ENCODE measurements around the gene RAD9B. TPM values are rescaled to one million over a fixed set of nuclear protein-coding genes. Genes with fewer than 3 reads are reported as not detected.
A peak's percentile ranks its signal among the peaks of the same experiment; 100 is the strongest.

RAD9B gene
- total and polyA plus RNA-seq, 2 experiments from 2014 or later: 0.13 to 0.23 TPM

DNA sequence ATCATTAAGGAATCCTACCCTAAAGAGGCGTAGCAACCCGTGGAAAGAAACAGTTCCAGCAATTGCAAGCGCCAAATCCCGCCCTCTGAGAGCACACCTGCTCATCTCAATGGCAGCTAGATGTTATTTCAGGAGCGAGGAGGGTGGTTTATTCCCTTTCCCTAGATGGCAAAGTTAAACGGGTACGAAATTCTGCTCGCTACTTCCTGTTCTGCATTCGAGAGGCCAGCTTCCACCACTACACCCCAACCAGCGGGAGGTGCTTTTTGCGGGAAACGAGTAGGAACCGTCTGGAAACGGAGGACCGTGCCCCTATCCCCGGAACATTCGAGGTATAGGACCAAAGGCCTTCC, 756 bp upstream of the RAD9B start:
- Histone ChIP-seq H3K27me3 (no peaks in the 10 kb centered on the region), H3K4me1 (ENCODE audit: insufficient read depth) (peaks cover 11% of the 10 kb centered on the region), H3K27ac (peak overlapping the region; percentile 84), H3K9me3 (ENCODE audit: low read depth) (no peaks in the 10 kb centered on the region), H3K79me2 (peaks cover 48% of the 10 kb centered on the region), H3K4me3 (peak overlapping the region; percentile 50), H2AFZ (peak overlapping the region; percentile 46), H3K36me3 (replicated peaks; ENCODE audit: insufficient read depth, low read depth) (no peaks in the 10 kb centered on the region), H4K20me1 (ENCODE audit: insufficient read depth, poor library complexity, severe bottlenecking) (peaks cover 17% of the 10 kb centered on the region), H3K4me2 (peak overlapping the region; percentile 93), H3K9me2 (replicated peaks; ENCODE audit: insufficient read depth) (no peaks in the 10 kb centered on the region)
- WGBS (ENCODE audit: low lambda C conversion rate, missing lambda C conversion rate): under 1% methylated on average over 17 of the region's 17 CpGs
- TF ChIP-seq, protein P1, sequence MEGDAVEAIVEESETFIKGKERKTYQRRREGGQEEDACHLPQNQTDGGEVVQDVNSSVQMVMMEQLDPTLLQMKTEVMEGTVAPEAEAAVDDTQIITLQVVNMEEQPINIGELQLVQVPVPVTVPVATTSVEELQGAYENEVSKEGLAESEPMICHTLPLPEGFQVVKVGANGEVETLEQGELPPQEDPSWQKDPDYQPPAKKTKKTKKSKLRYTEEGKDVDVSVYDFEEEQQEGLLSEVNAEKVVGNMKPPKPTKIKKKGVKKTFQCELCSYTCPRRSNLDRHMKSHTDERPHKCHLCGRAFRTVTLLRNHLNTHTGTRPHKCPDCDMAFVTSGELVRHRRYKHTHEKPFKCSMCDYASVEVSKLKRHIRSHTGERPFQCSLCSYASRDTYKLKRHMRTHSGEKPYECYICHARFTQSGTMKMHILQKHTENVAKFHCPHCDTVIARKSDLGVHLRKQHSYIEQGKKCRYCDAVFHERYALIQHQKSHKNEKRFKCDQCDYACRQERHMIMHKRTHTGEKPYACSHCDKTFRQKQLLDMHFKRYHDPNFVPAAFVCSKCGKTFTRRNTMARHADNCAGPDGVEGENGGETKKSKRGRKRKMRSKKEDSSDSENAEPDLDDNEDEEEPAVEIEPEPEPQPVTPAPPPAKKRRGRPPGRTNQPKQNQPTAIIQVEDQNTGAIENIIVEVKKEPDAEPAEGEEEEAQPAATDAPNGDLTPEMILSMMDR (IDR thresholded peaks at IDR 0.05; ENCODE audit: poor library complexity): no peak
- no peak for TF ChIP-seq EZH2phosphoT487 (IDR thresholded peaks at IDR 0.05; ENCODE audit: low read depth, severe bottlenecking, unreplicated experiment)
- DNase-seq (ENCODE audit: low spot score): peak; percentile 67

DNA sequence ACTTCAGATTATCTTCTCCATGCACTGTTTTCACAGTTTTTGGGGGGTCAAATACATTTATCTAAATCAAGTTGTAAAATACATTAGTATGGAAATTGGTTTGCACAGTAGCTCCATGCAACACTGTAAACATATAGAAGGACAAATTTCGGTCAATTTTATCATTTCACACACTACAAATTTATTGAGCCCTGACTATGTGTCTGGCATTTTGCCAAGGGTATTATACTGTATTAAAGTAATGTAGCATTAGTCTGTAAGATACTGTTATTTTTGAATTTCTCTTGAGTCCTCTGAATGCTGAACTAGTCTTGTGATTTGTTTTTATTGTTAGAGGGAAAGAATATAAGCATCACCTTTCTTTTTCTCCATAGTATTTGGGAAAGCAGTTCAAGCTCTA, 1.3 kb downstream of the RAD9B start:
- Histone ChIP-seq H3K4me3 (no peak overlapping the region), H2AFZ (no peak overlapping the region), H3K4me1 (ENCODE audit: insufficient read depth) (peaks cover 11% of the 10 kb centered on the region), H3K9me2 (replicated peaks; ENCODE audit: insufficient read depth) (no peaks in the 10 kb centered on the region), H3K27ac (no peak overlapping the region), H3K27me3 (no peaks in the 10 kb centered on the region), H4K20me1 (ENCODE audit: insufficient read depth, poor library complexity, severe bottlenecking) (peaks cover 9% of the 10 kb centered on the region), H3K36me3 (replicated peaks; ENCODE audit: insufficient read depth, low read depth) (no peaks in the 10 kb centered on the region), H3K4me2 (no peak overlapping the region), H3K79me2 (peaks cover 29% of the 10 kb centered on the region), H3K9me3 (ENCODE audit: low read depth) (no peaks in the 10 kb centered on the region)
- WGBS (ENCODE audit: low lambda C conversion rate, missing lambda C conversion rate): 82% methylated on average over 1 of the region's 1 CpG
- TF ChIP-seq, protein P1 (IDR thresholded peaks at IDR 0.05; ENCODE audit: poor library complexity): no peak
- TF ChIP-seq EZH2 (IDR thresholded peaks at IDR 0.05; ENCODE audit: borderline replicate concordance) (no peak), EZH2phosphoT487 (IDR thresholded peaks at IDR 0.05; ENCODE audit: low read depth, severe bottlenecking, unreplicated experiment) (no peak)
- DNase-seq (ENCODE audit: low spot score): no peak

DNA sequence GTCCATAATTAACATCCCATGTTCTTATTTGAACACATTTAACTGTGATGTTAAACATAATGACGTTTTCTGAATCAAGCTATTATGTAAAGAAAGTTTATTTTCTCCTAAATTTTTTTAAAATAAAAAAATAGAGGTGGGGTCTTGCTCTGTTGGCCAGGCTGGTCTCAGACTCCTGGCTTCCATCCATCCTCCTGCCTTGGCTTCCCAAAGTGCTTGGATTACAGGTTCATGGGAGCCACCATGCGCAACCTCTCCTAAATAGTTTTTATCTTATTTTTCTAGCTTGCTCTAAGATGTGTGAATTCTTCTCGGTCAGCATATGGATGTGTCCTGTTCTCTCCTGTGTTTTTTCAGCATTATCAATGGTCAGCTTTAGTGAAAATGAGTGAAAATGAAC, 3.2 kb downstream of the RAD9B start:
- TF ChIP-seq, protein P1 (IDR thresholded peaks at IDR 0.05; ENCODE audit: poor library complexity): no peak
- DNase-seq (ENCODE audit: low spot score): no peak
- Histone ChIP-seq H3K27ac (no peak overlapping the region), H3K9me3 (ENCODE audit: low read depth) (no peaks in the 10 kb centered on the region), H3K9me2 (replicated peaks; ENCODE audit: insufficient read depth) (no peaks in the 10 kb centered on the region), H3K4me1 (ENCODE audit: insufficient read depth) (peaks cover 5% of the 10 kb centered on the region), H3K36me3 (replicated peaks; ENCODE audit: insufficient read depth, low read depth) (no peaks in the 10 kb centered on the region), H3K4me2 (no peak overlapping the region), H3K27me3 (no peaks in the 10 kb centered on the region), H2AFZ (no peak overlapping the region), H3K4me3 (no peak overlapping the region), H4K20me1 (ENCODE audit: insufficient read depth, poor library complexity, severe bottlenecking) (no peaks in the 10 kb centered on the region), H3K79me2 (peaks cover 10% of the 10 kb centered on the region)
- WGBS (ENCODE audit: low lambda C conversion rate, missing lambda C conversion rate): 75% methylated on average over 3 of the region's 3 CpGs

DNA sequence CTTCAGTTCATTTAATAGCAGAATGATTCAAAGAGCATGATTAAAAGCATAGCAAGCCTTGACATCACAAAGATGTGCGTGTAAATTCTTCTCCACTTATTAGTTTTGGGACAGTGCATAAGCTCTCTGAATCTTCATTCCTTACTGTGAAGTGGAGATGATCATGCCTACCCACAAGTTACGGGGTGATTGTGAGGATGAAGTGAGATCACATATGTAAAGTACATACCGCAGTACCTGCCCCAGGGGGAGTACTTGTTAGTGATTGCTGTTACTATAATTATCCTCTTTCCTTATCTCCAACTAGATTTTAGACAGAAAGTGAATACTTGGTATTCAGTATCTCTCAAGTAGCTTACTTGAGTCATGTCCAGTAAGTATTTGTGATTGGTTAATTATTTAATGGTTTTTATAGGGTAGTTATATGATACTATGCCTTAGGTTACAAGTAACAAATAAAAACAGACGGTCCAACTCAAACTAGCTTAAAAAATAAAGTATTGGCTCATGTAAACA, 6.0 kb downstream of the RAD9B start:
- Histone ChIP-seq H3K79me2 (no peaks in the 10 kb centered on the region), H3K27ac (no peak overlapping the region), H3K4me2 (no peak overlapping the region), H3K27me3 (no peaks in the 10 kb centered on the region), H3K4me3 (no peak overlapping the region), H3K9me2 (replicated peaks; ENCODE audit: insufficient read depth) (no peaks in the 10 kb centered on the region), H3K36me3 (replicated peaks; ENCODE audit: insufficient read depth, low read depth) (no peaks in the 10 kb centered on the region), H3K4me1 (ENCODE audit: insufficient read depth) (no peaks in the 10 kb centered on the region), H4K20me1 (ENCODE audit: insufficient read depth, poor library complexity, severe bottlenecking) (no peaks in the 10 kb centered on the region), H3K9me3 (ENCODE audit: low read depth) (no peaks in the 10 kb centered on the region), H2AFZ (no peak overlapping the region)
- no peak for DNase-seq (ENCODE audit: low spot score)
- TF ChIP-seq, protein P1 (IDR thresholded peaks at IDR 0.05; ENCODE audit: poor library complexity): no peak
- TF ChIP-seq EZH2phosphoT487 (IDR thresholded peaks at IDR 0.05; ENCODE audit: low read depth, severe bottlenecking, unreplicated experiment): no peak
- no peak for TF ChIP-seq EZH2 (IDR thresholded peaks at IDR 0.05; ENCODE audit: borderline replicate concordance)
- WGBS (ENCODE audit: low lambda C conversion rate, missing lambda C conversion rate): 70% methylated on average over 4 of the region's 4 CpGs
